ENCODE data around the gene B4GALT4.

DNA sequence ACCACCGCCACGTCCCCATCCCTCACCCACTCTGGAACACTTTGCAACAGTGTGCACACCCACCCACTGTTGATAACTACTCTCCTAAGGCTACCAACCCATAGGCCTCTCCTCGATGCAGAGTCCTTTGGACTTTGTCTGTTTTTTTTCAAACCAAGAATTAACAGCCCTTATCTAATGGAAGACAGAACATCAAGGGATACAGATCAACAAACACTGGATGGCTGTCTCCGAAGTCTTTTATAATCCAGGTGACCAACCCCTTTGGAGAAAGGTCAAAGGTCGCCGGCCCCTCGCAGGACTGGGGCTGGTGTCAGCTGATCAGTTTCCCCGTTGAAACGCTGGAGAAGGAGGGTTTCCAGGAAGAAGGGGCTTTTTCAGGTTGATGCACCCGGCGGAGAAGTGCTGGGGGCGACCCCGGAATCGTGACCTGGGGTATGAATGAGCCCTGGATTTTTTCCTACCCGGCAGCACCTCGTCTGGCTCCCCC is 532 bp downstream of the B4GALT4 start:
- TF ChIP-seq, protein P1, sequence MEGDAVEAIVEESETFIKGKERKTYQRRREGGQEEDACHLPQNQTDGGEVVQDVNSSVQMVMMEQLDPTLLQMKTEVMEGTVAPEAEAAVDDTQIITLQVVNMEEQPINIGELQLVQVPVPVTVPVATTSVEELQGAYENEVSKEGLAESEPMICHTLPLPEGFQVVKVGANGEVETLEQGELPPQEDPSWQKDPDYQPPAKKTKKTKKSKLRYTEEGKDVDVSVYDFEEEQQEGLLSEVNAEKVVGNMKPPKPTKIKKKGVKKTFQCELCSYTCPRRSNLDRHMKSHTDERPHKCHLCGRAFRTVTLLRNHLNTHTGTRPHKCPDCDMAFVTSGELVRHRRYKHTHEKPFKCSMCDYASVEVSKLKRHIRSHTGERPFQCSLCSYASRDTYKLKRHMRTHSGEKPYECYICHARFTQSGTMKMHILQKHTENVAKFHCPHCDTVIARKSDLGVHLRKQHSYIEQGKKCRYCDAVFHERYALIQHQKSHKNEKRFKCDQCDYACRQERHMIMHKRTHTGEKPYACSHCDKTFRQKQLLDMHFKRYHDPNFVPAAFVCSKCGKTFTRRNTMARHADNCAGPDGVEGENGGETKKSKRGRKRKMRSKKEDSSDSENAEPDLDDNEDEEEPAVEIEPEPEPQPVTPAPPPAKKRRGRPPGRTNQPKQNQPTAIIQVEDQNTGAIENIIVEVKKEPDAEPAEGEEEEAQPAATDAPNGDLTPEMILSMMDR (IDR thresholded peaks at IDR 0.05) = no peak
- no peak for TF ChIP-seq POLR2A (IDR thresholded peaks at IDR 0.05)
